ENCODE measurements around the gene LDLRAD4.
A peak's percentile ranks its signal among the peaks of the same experiment; 100 is the strongest.

The LDLRAD4 gene

GRCh38 chr18:13457327-13457726, 238.8 kb downstream of the LDLRAD4 start:
- Histone ChIP-seq H3K27me3 (ENCODE audit: insufficient read depth, low read length, poor library complexity) (no peaks in the 10 kb centered on the region), H3K36me3 (ENCODE audit: insufficient read depth, low read length) (peaks cover 57% of the 10 kb centered on the region), H3K79me2 (ENCODE audit: insufficient read depth, low read length) (peaks cover 100% of the 10 kb centered on the region), H3K4me1 (ENCODE audit: insufficient read depth, low read length) (peaks cover 100% of the 10 kb centered on the region), H3K27ac (ENCODE audit: low read length) (peak overlapping the region; percentile 81), H3K4me3 (ENCODE audit: low read depth in 1 of 2, low read length in 2 of 2) (no peak overlapping the region), H2AFZ (ENCODE audit: low read depth, low read length) (no peak overlapping the region), H3K4me2 (ENCODE audit: insufficient read depth, low read length) (no peak overlapping the region), H3K9ac (ENCODE audit: low read depth, low read length) (no peak overlapping the region), H3K9me3 (ENCODE audit: insufficient read depth, low read length, severe bottlenecking) (no peaks in the 10 kb centered on the region), H4K20me1 (ENCODE audit: insufficient read depth, low read length) (peaks cover 65% of the 10 kb centered on the region)
- TF ChIP-seq CTCF (IDR thresholded peaks at IDR 0.05; ENCODE audit: borderline replicate concordance, extremely low read depth, low read length, poor library complexity, severe bottlenecking) (no peak), EZH2 (IDR thresholded peaks at IDR 0.05; ENCODE audit: borderline replicate concordance, low read depth, low read length, severe bottlenecking) (no peak)
- no peak for DNase-seq
- ATAC-seq (ENCODE audit: insufficient read depth, low read depth): no peak

GRCh38 chr18:13460946-13461345, 242.4 kb downstream of the LDLRAD4 start:
- ATAC-seq (ENCODE audit: insufficient read depth, low read depth): no peak

GRCh38 chr18:13461469-13461868, 242.9 kb downstream of the LDLRAD4 start:
- peak; percentile 52 for DNase-seq
- peak; percentile 43 for ATAC-seq (ENCODE audit: insufficient read depth, low read depth)
- Histone ChIP-seq H3K79me2 (ENCODE audit: insufficient read depth, low read length) (peaks cover 100% of the 10 kb centered on the region), H3K36me3 (ENCODE audit: insufficient read depth, low read length) (peaks cover 44% of the 10 kb centered on the region), H4K20me1 (ENCODE audit: insufficient read depth, low read length) (peaks cover 32% of the 10 kb centered on the region), H3K4me2 (ENCODE audit: insufficient read depth, low read length) (peak overlapping the region; percentile 18), H2AFZ (ENCODE audit: low read depth, low read length) (no peak overlapping the region), H3K9me3 (ENCODE audit: insufficient read depth, low read length, severe bottlenecking) (no peaks in the 10 kb centered on the region), H3K4me1 (ENCODE audit: insufficient read depth, low read length) (peaks cover 96% of the 10 kb centered on the region), H3K27me3 (ENCODE audit: insufficient read depth, low read length, poor library complexity) (no peaks in the 10 kb centered on the region), H3K27ac (ENCODE audit: low read length) (peak overlapping the region; percentile 74), H3K9ac (ENCODE audit: low read depth, low read length) (peak overlapping the region; percentile 14; the same call in 1 of the 2 replicates), H3K4me3 (ENCODE audit: low read depth in 1 of 2, low read length in 2 of 2) (no peak overlapping the region)
- peak; percentile 12 for TF ChIP-seq CTCF (IDR thresholded peaks at IDR 0.05; ENCODE audit: borderline replicate concordance, extremely low read depth, low read length, poor library complexity, severe bottlenecking)
- no peak for TF ChIP-seq EZH2 (IDR thresholded peaks at IDR 0.05; ENCODE audit: borderline replicate concordance, low read depth, low read length, severe bottlenecking)

More at GRCh38 chr18:13460946-13461345, 242.4 kb downstream of the LDLRAD4 start:
- TF ChIP-seq EZH2 (IDR thresholded peaks at IDR 0.05; ENCODE audit: borderline replicate concordance, low read depth, low read length, severe bottlenecking) (no peak), CTCF (IDR thresholded peaks at IDR 0.05; ENCODE audit: borderline replicate concordance, extremely low read depth, low read length, poor library complexity, severe bottlenecking) (no peak)
- Histone ChIP-seq H3K4me1 (ENCODE audit: insufficient read depth, low read length) (peaks cover 100% of the 10 kb centered on the region), H2AFZ (ENCODE audit: low read depth, low read length) (no peak overlapping the region), H3K4me2 (ENCODE audit: insufficient read depth, low read length) (peak overlapping the region; percentile 18), H3K9ac (ENCODE audit: low read depth, low read length) (no peak overlapping the region), H3K79me2 (ENCODE audit: insufficient read depth, low read length) (peaks cover 100% of the 10 kb centered on the region), H3K27me3 (ENCODE audit: insufficient read depth, low read length, poor library complexity) (no peaks in the 10 kb centered on the region), H4K20me1 (ENCODE audit: insufficient read depth, low read length) (peaks cover 37% of the 10 kb centered on the region), H3K27ac (ENCODE audit: low read length) (peak overlapping the region; percentile 74), H3K9me3 (ENCODE audit: insufficient read depth, low read length, severe bottlenecking) (no peaks in the 10 kb centered on the region), H3K4me3 (ENCODE audit: low read depth in 1 of 2, low read length in 2 of 2) (no peak overlapping the region), H3K36me3 (ENCODE audit: insufficient read depth, low read length) (peaks cover 43% of the 10 kb centered on the region)
- DNase-seq: no peak

Data from DND-41 (cell line).